Islet of Langerhans (tissue), 1 donor: ENCODE data around the gene UGT1A7.
"Not testable (repeated sequence)": the region's sequence is repeated elsewhere in the genome, so short reads cannot be mapped to it uniquely, and the experiment has no call there.

Experiments
- FAIRE-seq: peaks from one replicate; lab custom pipeline; 2011; peaks lifted over from hg19 to GRCh38; lab: Jason Lieb, UNC

The UGT1A7 gene

GRCh38 chr2:233714121-233714520 is 32.4 kb downstream of the UGT1A7 start:
- no peak for FAIRE-seq

GRCh38 chr2:233718552-233718951 is 36.9 kb downstream of the UGT1A7 start, which contains the start of gene UGT1A4:
UGT1A4 (plus strand) TSS chr2:233718736; CDS start chr2:233718821, 85 bp downstream.
- FAIRE-seq: no peak

- FAIRE-seq: no peak
Observed at GRCh38 chr2:233728723-233729301, 47.1 kb downstream of the UGT1A7 start, which contains the start of gene UGT1A3. UGT1A3 (plus strand) TSS chr2:233729042; CDS start chr2:233729127, 85 bp downstream.

DNA sequence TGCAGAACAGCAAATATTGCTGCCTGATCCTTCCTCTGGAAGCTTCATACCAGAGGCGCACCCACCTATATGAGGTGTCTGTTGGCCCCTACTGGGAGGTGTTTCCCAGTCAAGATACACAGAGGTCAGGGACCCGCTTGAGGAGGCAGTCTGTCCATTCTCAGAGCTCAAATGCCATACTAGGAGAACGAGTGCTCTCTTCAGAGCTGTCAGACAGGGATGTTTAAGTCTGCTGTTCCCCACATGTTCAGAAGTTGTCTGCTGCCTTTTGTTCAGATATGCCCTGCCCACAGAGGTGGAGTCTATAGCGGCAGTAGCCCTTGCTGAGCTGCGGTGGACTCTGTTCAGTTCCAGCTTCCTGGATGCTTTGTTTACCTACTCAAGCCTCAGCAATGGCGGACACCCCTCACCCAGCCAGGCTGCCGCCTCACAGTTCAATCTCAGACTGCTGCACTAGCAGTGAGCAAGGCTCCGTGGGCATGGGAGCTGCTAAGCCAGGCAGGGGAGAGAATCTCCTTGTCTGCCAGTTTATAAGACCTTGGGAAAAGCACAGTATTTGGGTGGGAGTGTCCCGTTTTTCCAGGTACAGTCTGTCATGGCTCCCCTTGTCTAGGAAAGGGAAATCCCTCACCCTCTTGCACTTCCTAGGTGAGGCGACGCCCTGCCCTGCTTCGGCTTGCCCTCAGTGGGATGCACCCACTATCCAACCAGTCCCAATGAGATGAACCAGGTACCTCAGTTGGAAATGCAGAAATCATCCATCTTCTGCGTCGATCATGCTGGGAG is 55.4 kb downstream of the UGT1A7 start:
- not testable (repeated sequence) for FAIRE-seq

DNA sequence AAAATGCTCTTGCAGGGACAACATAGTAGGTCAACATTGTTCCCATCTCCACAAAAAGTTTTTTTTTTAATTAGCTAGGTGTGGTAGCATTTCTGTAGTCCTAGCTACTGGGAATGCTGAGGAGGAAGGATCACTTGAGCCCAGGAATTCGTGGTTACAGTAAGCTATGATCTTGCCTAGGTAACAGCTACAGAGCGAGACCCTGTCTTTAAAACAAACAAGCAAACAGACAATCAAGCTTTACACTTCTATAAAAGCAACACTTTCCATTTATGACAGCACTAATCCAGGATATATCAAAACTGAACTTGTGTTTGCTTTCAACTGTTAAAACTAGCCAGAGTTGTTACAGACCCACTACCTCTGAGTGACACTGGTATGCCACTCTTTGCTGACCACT is 59.2 kb downstream of the UGT1A7 start:
- no peak for FAIRE-seq

GRCh38 chr2:233743464-233744259 is 62.0 kb downstream of the UGT1A7 start:
- FAIRE-seq: no peak

DNA sequence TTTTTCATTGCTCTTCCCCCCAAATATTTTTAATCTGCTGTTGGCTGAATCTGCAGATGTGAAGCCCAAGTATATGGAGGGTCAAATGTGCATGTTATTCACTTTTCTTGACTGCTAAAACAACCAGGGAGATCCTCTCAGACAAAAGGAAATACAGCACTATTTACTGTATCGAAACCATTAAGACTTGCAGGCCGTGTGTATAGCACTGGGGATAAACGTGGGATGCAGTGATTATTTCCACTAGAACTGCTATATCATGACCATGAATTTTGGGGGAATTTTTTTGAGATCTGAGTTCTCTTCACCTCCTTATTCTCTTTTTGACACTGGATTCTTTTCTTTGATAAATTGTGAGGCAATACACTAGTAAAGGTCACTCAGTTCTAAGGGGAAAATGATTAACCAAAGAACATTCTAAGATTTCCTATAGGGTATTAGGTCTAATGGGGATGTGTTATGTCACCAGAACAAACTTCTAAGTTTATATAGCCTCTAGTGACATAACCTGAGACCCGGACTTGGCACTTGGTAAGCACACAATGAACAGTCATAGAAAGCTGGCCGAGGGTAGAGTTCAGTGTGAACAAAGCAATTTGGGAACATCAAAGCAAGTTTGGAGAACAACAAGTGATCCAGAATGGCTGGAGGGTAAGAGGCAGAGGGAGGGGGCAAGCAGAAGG is 63.5 kb downstream of the UGT1A7 start:
- FAIRE-seq: no peak

GRCh38 chr2:233745838-233746237 is 64.1 kb downstream of the UGT1A7 start:
- not testable (repeated sequence) for FAIRE-seq

- no peak for FAIRE-seq
Observed at GRCh38 chr2:233746475-233747282, 65.0 kb downstream of the UGT1A7 start.

- FAIRE-seq: no peak
Observed at GRCh38 chr2:233747283-233747544, 65.5 kb downstream of the UGT1A7 start.

- FAIRE-seq: not testable (repeated sequence)
Observed at GRCh38 chr2:233750689-233751088, 69.0 kb downstream of the UGT1A7 start.

GRCh38 chr2:233751212-233752009 is 69.7 kb downstream of the UGT1A7 start:
- not testable (repeated sequence) for FAIRE-seq

DNA sequence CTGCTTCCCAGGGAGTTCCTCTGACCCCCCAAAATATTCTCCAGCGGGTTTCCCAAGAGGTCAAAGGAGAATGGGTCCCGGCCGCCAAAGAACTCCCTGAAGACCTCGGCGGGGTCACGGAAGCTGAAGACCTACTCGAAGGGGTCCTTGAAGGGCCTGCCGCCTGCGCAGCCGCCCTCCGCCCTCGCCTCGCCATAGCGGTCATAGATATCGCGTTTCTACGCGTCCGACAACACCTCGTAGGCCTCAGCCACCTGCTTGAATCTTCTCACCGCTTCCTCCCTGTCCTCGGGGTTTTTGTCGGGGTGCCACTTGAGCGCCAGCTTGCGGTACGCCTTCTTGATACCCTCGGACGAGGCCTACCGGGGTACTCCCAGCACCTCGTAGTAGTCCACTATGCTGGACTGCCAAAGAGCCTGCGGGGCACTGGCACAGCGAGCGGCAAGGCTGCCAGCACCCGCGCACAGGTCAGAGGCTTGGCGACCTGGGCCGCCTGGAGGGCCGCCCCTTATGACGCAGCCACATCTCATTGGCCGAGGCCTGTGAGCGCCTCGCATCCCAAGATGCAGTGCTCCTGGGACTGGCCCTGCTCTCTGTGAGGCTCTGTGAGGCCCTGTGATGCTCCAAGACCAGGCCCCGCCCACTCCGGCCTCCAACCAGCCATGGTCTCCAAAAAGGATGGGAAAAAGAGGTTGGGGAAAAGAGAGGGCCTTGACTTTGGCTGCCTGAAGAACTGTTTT is 73.3 kb downstream of the UGT1A7 start:
- FAIRE-seq: no peak

- FAIRE-seq: no peak
Observed at GRCh38 chr2:233756429-233757081, 74.9 kb downstream of the UGT1A7 start.

- no peak for FAIRE-seq
Observed at GRCh38 chr2:233758141-233758540, 76.4 kb downstream of the UGT1A7 start.

- FAIRE-seq: no peak
Observed at GRCh38 chr2:233758849-233759248, 77.1 kb downstream of the UGT1A7 start.

- no peak for FAIRE-seq
Observed at GRCh38 chr2:233760043-233760442, 78.3 kb downstream of the UGT1A7 start, which contains the start of gene UGT1A1. UGT1A1 (plus strand) TSS chr2:233760270; CDS start chr2:233760288, 18 bp downstream.

- no peak for FAIRE-seq
Observed at GRCh38 chr2:233761040-233761769, 79.5 kb downstream of the UGT1A7 start.

- no peak for FAIRE-seq
Observed at GRCh38 chr2:233764264-233764663, 82.6 kb downstream of the UGT1A7 start.
